Fibroblast of mammary gland (primary cell): ENCODE measurements around the gene ASIC3.
A peak's percentile ranks its signal among the peaks of the same experiment; 100 is the strongest.

Source experiments
- DNase-seq: peaks from one replicate; pipeline ENCODE4 v3.0.0-alpha.2; 2010; ENCODE audit warnings: low read depth
- H3K4me3 ChIP-seq: 2 replicates; pipeline ENCODE4 v1.5.1; 2011; ENCODE audit warnings: low read depth, mild to moderate bottlenecking, low read length, moderate library complexity; ENCODE audit not compliant: control insufficient read depth
- CTCF ChIP-seq: conservative IDR thresholded peaks from 2 replicates; pipeline ENCODE4 v1.5.1; 2011; ENCODE audit warnings: low read depth, low read length, inconsistent platforms; ENCODE audit not compliant: control insufficient read depth, insufficient read depth

The ASIC3 gene

GRCh38 chr7:151085691-151086620, 37.6 kb downstream of the ASIC3 start, which contains the start of gene AGAP3:
TSS of gene AGAP3 (plus strand) at chr7:151086475. CDS start at chr7:151086742, 267 bp downstream.
- H3K4me3 ChIP-seq, result peak within 1 kb of the TSS; percentile 74
- peak; percentile 63 for DNase-seq
- TF ChIP-seq CTCF, result no peak

- peak overlapping the region; percentile 74 for H3K4me3 ChIP-seq
- no peak for TF ChIP-seq CTCF
- peak; percentile 46 for DNase-seq
Measured at GRCh38 chr7:151086802-151087244, 38.5 kb downstream of the ASIC3 start.

- DNase-seq, result peak; percentile 53
- no peak for TF ChIP-seq CTCF
Measured at GRCh38 chr7:151087245-151088018, 39.1 kb downstream of the ASIC3 start.

GRCh38 chr7:151088019-151088855, 39.9 kb downstream of the ASIC3 start:
- peak overlapping the region; percentile 74 for H3K4me3 ChIP-seq
- peak; percentile 41 for DNase-seq
- TF ChIP-seq CTCF, result no peak

More at GRCh38 chr7:151087245-151088018, 39.1 kb downstream of the ASIC3 start:
- H3K4me3 ChIP-seq, result peak overlapping the region; percentile 74

GRCh38 chr7:151088856-151089699, 40.7 kb downstream of the ASIC3 start:
- no peak for TF ChIP-seq CTCF
- peak overlapping the region; percentile 74 for H3K4me3 ChIP-seq
- DNase-seq, result peak; percentile 79
